Activated CD4-positive, alpha-beta T cell treated with anti-CD3 and anti-CD28 coated beads for 4 hours (primary cell): ENCODE data around the gene TXK.
"Not testable (repeated sequence)": the region's sequence is repeated elsewhere in the genome, so short reads cannot be mapped to it uniquely, and the experiment has no call there.

Experiments
- DNase-seq, 2 donors: peaks; one replicate each; pipeline ENCODE4 v3.0.0-alpha.2; 2020

Gene TXK

DNA sequence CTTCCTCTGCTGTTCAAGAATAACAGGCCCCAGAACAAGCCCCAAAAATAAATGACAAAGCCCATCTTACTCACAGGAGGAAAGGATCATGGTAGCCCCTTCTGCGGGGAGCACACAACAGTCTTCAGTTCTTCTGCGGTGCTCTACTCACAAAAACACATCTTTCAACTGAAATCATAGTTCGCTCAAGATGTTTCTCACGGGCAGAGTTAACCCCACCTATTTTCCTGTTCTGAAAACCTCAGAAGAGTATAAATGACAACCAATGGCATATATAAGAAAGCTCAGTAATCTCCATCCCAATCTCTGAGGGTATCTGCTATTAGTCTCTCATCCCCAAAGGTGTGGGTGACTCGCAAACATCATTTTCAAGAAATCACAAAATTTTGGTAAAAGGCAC, at the start of gene TXK:
TXK (minus strand) TSS at position 170 of the 400 bp plus-strand sequence; CDS start at position 90, 80 bp downstream.
- peak; percentile 26 to 29 for DNase-seq

- DNase-seq: no peak
These were observed 46.2 kb upstream of the TXK start for GRCh38 chr4:48180234-48180633.

DNA sequence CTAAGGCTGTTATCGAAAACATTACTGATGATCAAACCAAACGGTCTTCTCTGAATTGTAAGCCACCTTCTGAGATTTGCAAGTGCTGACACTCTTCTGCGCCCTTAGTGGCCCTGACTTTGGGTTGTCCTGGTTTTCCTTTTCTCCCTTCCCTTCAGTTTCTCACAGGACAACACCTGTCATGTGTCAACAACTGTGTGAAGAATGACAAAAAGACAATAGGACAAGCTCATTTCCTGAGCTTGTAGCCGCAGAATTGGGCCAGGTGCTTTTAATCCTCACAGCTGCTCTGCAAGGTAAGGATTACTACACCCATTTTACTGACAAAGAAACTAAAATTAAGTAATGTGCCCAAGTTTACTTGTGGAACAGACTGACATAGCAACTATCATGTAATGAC, 44.9 kb upstream of the TXK start:
- DNase-seq: no peak

- DNase-seq: no peak
These were observed 41.8 kb upstream of the TXK start for GRCh38 chr4:48175806-48176205.

DNA sequence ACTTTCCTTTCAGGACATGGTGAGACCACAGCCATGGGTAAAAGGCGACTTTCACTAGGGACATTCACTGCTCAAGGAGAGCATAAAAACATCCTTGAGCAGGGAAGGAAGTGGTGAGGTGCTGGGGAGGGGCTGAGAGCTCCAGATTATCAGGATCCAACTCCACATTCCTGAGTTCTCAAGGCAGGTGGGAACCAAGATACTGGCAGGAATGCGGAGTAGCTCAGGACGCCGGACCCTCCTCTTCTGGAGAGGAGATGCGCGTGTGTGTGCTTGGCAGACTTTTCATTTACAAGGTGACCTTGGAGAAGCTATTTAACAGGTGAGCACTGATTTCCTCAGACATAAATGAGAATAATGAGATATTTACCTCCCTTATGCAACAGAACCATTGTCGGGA, 41.3 kb upstream of the TXK start:
- no peak for DNase-seq

GRCh38 chr4:48173056-48173991, 39.3 kb upstream of the TXK start:
- no peak for DNase-seq

DNA sequence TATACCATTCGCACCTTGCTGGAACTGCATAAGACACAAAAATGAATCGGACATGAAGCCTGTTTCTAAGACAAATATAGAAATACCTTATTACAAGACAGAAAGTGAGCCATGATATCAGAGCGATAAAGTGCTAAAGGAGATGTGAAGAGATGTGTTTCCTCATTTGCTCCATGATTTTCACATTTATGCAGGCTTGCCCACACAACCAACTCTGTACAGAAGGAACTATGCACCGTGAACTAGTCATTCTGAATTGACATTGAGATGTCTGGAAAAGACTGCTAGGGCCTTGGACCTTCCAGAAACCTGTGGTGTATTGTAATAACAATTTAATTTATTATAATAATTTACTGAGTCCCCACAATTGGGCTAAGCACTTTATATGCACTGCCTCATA, 38.6 kb upstream of the TXK start:
- no peak for DNase-seq

DNA sequence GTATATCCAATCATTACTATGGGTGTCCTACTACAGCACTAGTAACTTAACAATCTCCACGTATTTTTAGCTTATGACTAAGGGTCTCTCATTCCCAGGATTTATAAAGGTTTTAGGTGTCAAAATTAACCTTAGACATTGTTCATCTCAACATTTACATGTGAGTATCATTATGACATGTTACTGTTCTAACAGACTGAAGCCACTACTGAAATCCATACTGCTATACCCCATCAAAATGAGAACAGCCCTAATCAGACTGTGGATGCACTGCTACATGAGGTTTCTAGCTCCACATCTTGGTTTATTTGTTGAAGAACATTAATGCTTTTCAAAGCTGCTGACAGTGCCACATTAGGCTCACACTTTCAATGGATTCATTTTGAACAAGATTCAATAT, 35.6 kb upstream of the TXK start:
- DNase-seq: no peak

DNA sequence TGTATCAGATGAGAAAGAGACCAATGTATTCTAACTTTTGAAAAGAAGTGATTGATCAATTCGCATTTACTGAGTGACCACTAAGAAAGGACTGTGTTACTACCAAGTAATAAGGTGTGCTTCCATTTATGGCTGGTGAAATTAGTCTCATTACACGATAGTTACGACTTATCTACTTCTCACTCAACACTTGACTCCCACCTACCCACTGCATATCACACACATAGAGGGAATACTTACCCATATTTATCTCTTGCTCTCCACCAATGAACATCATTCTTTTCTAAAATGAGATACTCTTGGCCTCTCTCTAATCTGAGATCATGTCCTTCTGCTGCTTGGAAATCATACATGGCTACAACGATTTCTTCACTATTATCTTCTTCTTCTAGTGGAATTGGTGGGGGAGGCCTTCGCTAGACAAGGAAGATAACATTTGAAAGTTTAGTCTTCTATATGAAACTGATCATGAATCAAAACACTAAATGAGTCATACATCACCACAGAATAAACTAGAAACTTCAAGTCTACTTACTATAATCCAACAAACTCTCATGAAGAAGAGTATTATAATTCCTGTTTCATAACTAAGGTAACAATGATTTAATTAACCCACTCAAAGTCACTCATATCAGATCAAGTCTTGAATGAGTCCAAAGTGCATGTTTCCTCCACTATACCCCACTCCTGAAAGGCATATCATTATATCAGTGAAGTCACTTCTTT, 33.7 kb upstream of the TXK start:
- DNase-seq: no peak

- DNase-seq: not testable (repeated sequence)
These were observed 30.5 kb upstream of the TXK start for GRCh38 chr4:48164561-48164960.

DNA sequence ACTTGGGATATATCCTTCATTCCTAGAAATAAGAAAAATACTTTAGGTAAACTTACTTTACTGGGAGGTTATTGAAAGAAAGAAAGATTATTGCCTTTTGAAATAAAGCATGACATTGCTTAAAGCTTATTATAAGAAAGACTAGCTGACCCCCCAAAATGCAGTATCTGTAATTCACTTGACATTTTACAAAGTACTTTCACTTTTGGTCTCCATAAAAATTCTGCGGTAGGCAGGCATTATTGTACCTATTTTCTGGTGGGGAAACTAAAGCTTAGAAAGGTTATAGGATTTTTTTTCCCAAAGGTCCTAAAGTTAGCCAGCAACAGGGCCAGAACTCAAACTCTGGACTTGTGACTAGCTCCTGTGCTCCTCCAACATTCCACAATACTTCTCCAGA, 29.7 kb upstream of the TXK start:
- DNase-seq: no peak

GRCh38 chr4:48162162-48162561, 28.1 kb upstream of the TXK start:
- no peak for DNase-seq

GRCh38 chr4:48157271-48157670, 23.2 kb upstream of the TXK start:
- no peak for DNase-seq

DNA sequence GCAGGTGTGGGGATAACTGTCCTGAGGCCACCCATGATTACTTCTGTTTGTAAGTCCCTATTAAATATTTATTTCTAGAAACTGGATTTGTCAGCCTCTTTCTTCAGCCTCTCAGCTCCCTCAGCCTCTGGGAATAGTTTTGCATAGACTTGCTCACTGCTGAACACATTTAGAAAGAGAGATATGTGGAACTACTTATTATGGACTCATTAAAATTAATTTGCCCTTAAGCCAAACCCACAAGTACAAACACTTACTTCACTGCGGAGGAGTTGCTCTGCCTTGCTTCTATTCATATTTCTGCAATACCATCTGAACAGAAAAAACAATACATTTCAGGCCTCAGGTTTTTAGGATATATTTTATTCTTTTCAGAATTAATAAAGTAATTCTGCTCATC, 22.4 kb upstream of the TXK start:
- DNase-seq: no peak

DNA sequence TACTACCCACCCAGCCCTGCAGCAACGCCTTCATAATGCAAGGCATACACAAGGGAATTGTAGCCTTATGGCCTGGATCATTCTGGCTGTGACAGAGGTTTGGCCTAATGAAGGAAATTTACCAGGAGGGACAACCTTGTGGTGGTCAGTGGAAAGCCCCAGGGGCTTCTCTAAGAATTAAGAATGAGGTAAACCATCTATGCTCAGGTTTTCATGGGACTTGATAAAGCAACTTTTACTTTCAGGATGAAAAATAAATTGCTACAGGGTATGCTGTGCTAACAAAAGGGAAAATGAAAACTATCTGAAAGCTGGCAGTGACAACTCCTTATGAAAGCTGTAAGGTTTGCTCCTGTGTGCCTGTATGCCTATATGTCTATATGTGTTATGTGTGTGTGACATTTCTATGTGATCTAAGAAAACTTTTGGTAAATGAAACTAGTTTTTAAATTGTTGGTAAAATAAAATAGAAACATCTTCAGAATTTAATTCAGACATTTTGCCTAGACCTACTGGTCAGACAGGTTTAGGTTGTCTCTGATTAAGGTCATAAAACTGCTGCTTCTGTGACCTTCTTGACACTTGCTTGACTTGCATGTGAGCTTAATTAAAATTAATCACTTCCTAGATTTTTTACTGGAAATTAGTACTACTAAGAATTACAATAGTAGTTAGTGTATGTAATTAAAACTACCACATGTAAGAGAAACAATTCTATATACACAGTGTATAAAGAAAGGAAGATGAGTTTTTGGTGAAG, 19.9 kb upstream of the TXK start:
- DNase-seq: no peak

DNA sequence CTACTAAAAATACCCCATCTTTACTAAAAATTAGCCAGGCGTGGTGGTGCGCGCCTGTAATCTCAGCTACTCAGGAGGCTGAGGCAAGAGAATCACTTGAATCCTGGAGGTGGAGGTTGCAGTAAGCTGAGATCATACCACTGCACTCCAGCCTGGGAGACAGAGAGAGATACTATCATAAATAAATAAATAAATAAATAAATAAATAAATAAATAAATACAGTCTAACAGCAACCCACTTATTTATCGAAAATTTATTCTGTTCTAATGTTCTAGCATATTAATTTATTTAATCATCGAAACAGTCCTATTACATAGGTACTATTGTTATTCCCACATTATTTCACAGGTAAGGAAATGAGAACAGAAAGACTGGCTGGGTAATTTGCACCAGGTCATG, 18.2 kb upstream of the TXK start:
- no peak for DNase-seq

DNA sequence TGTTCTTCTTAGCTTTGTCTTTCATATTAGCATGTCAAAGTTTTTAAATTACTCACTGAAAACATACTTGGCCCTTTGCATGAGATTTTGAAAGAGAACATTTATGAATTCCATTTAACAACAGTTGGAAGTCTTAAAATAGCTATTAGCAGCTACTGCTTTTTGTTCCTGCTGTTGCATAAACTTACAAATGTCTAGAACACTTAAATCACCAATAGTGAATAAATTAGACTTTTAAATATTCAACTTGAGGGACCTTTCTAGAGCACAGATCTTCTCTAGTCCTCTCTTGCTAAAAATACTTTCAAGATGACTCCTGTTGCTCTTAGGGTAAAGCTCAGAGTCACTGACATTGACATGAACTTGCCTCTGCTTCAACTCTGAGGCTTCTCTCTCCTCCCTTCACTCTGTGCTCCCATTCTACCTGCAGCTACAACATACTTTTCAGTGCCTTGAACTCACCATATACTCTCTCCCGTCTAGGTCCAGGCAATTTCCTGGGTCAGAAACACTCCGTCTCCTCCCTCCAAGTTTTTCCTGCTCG, 15.8 kb upstream of the TXK start:
- DNase-seq: no peak

- DNase-seq: no peak
These were observed 13.6 kb upstream of the TXK start for GRCh38 chr4:48147621-48148020.

GRCh38 chr4:48141048-48141447, 7.0 kb upstream of the TXK start:
- no peak for DNase-seq

GRCh38 chr4:48139691-48140090, 5.6 kb upstream of the TXK start:
- peak; percentile 25 to 34 for DNase-seq

- DNase-seq: no peak
These were observed 4.9 kb upstream of the TXK start for GRCh38 chr4:48138936-48139335.

DNA sequence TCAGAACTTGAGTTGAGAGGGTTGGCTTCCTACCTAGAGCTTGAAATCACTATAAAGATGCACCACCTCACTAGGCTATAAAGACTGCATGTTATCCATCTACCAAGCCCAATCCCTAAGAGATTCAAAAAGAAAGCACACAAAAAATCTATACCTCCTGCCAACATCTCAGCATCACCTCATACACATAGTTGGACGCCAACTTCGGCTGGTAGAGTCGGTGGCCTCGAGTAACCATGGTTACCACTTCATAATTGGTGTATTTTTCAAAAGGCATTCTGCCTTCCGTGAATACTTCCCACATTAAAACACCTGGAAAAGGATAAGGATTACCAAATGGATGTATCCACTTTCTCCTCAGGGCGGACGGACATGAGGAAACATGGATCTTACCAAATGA, 4.5 kb upstream of the TXK start:
- DNase-seq: no peak

DNA sequence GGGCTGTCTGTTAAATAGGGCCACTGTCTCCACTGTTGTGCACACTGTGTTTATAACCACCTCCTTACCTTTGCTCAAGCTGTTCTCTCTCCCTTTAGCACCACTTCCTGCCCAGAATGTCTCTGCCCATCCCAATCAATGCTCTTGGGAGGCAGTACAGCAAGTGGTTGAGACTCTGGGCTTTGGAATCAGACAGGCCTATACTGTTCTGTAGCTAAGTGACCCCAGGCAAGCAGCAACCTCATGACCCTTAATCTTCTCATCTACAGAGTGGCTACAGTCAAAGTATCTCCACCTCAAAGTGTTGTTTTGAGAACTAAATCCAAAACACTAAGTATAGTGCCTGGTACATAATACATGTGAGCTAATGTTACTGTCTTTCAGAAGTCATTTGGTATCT, 3.8 kb upstream of the TXK start:
- no peak for DNase-seq
